Astrocyte (in vitro differentiated cells and primary cell): Measurements from ENCODE around the gene SUGCT.

Source experiments
- EZH2 ChIP-seq: IDR thresholded peaks from 2 replicates; pipeline ENCODE4 v1.6.1; 2012; ENCODE audit warnings: mild to moderate bottlenecking, low read length, inconsistent platforms; ENCODE audit not compliant: insufficient read depth
- TF ChIP-seq, protein P1 (sequence below): IDR thresholded peaks from 2 replicates; pipeline ENCODE4 v1.5.1; 2011; ENCODE audit warnings: low read depth, mild to moderate bottlenecking, inconsistent platforms, low read length, moderate library complexity; ENCODE audit not compliant: insufficient read depth

DNA sequence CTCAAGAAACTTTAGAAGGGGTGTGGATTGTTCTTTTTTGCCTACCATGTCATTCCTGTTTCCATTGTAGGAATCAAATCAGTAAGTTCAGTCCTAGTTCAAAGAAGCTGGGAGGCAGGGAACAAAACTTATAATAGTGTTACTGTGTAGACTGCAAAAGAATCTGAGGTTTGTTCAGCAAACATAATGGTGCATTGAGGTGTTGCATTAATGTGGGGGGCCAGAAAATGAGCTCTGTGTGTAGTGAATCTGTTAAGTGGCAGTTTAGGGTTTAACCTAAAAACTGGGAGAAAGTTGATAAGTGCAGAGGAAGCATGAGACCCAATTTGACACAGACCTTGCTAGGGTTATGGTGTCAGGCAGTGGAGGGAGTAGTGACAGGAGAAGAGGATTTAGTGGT lies 197.7 kb downstream of the SUGCT start:
- TF ChIP-seq, protein P1, sequence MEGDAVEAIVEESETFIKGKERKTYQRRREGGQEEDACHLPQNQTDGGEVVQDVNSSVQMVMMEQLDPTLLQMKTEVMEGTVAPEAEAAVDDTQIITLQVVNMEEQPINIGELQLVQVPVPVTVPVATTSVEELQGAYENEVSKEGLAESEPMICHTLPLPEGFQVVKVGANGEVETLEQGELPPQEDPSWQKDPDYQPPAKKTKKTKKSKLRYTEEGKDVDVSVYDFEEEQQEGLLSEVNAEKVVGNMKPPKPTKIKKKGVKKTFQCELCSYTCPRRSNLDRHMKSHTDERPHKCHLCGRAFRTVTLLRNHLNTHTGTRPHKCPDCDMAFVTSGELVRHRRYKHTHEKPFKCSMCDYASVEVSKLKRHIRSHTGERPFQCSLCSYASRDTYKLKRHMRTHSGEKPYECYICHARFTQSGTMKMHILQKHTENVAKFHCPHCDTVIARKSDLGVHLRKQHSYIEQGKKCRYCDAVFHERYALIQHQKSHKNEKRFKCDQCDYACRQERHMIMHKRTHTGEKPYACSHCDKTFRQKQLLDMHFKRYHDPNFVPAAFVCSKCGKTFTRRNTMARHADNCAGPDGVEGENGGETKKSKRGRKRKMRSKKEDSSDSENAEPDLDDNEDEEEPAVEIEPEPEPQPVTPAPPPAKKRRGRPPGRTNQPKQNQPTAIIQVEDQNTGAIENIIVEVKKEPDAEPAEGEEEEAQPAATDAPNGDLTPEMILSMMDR, result no peak
- TF ChIP-seq EZH2, result no peak
